ENCODE results near the gene TXN.

- TF ChIP-seq POLR2A (IDR thresholded peaks at IDR 0.05) = no peak
- TF ChIP-seq, protein P1, sequence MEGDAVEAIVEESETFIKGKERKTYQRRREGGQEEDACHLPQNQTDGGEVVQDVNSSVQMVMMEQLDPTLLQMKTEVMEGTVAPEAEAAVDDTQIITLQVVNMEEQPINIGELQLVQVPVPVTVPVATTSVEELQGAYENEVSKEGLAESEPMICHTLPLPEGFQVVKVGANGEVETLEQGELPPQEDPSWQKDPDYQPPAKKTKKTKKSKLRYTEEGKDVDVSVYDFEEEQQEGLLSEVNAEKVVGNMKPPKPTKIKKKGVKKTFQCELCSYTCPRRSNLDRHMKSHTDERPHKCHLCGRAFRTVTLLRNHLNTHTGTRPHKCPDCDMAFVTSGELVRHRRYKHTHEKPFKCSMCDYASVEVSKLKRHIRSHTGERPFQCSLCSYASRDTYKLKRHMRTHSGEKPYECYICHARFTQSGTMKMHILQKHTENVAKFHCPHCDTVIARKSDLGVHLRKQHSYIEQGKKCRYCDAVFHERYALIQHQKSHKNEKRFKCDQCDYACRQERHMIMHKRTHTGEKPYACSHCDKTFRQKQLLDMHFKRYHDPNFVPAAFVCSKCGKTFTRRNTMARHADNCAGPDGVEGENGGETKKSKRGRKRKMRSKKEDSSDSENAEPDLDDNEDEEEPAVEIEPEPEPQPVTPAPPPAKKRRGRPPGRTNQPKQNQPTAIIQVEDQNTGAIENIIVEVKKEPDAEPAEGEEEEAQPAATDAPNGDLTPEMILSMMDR (IDR thresholded peaks at IDR 0.05) = no peak
- no peak for TF ChIP-seq EP300 (IDR thresholded peaks at IDR 0.05)
Observed at GRCh38 chr9:110252509-110253139, 3.7 kb downstream of the TXN start.
